Adrenal gland (tissue), 12 donors: ENCODE results near the gene KRT78. TPM values are rescaled to one million over a fixed set of nuclear protein-coding genes. Genes with fewer than 3 reads are reported as not detected.
"Not testable (repeated sequence)": the region's sequence is repeated elsewhere in the genome, so short reads cannot be mapped to it uniquely, and the experiment has no call there.

Experiments
- DNase-seq, 7 donors: peaks; one replicate each; pipeline ENCODE4 v3.0.0-alpha.2; 2019 to 2020
- H3K27ac ChIP-seq, 5 donors: fragments of 200-600 bp; sonication (generic) in 4 of 5; 1 replicate in 3 of 5; 2 replicates in 2 of 5; pipeline versions ENCODE4 v1.5.1 to v1.8.0; 2016 to 2020; ENCODE audit warnings: mild to moderate bottlenecking in 1 of 5
- H3K27me3 ChIP-seq: fragments of 200-600 bp; 2 replicates; pipeline ENCODE4 v1.8.0; 2021
- H3K36me3 ChIP-seq, 2 donors: fragments of 200-600 bp; replicated peaks in 1 of 2; 1 replicate in 1 of 2; 2 replicates in 1 of 2; pipeline versions ENCODE4 v1.5.1 to v1.8.0; 2018 to 2022
- H3K4me1 ChIP-seq, 2 donors: fragments of 200-600 bp; replicated peaks in 1 of 2; 1 replicate in 1 of 2; 2 replicates in 1 of 2; pipeline versions ENCODE4 v1.5.1 to v1.8.0; 2018 to 2021
- H3K4me3 ChIP-seq, 4 donors: fragments of 200-600 bp; sonication (generic) in 3 of 4; one replicate each; pipeline ENCODE4 v1.5.1; 2016 to 2018
- H3K9me3 ChIP-seq, 3 donors: fragments of 200-600 bp; sonication (generic) in 1 of 3; replicated peaks in 1 of 3; 1 replicate in 2 of 3; 2 replicates in 1 of 3; pipeline versions ENCODE4 v1.5.1 to v1.8.0; 2016 to 2021
- POLR2A ChIP-seq, 2 donors: fragments of 450-650 bp; IDR thresholded peaks; one replicate each; pipeline ENCODE4 v1.6.1; 2017; ENCODE audit warnings: antibody characterized with exemption in 2 of 2, mild to moderate bottlenecking in 2 of 2, moderate library complexity in 1 of 2
- WGBS, 4 donors: extraction: QIAGEN DNeasy Blood & Tissue Kit in 2 of 4; methylation state at CpG; one replicate each; pipeline versions ENCODE4 v1.1.5 to v1.1.7; 2013 to 2017; 5-methylcytosine and 5-hydroxymethylcytosine counted together
- intact Hi-C, 2 donors: fragments of 100-400 bp; cut with DNase I; formaldehyde crosslinking; loops; one replicate each; pipeline versions ENCODE4 v1.14.1 to v1.15.0; 2022 to 2023
- polyA plus RNA-seq, 3 donors: library from polyadenylated mRNA; stranded (reverse); fragments of 200-250 nt in 2 of 3; fragments of 350-450 nt in 1 of 3; fragmentation: Illumina TruSeq in 1 of 3; extraction: RNeasy Lipid Tissue Mini Kit (QIAGEN cat#74804) in 1 of 3; gene quantifications; one replicate each; pipeline ENCODE4 v1.2.3, GENCODE V29; 2013 to 2014
- total RNA-seq, 9 donors: library from RNA; depleted of rRNA in 4 of 9; stranded (reverse); fragments of >200 nt in 4 of 9; fragments of 120-200 nt in 1 of 9; fragmentation: NEBNext Ultra II Directional in 1 of 9; extraction: Animal tissue kit (Norgen Biotek cat#: 25700) in 1 of 9; gene quantifications; one replicate each; pipeline versions ENCODE4 v1.1.0 to v1.2.4, GENCODE V29; 2013 to 2023
- TF ChIP-seq, protein P1 (sequence below), 6 experiments: fragments of 450-650 bp in 4 of 6; fragments of 200-600 bp in 2 of 6; sonication (generic) in 1 of 6; IDR thresholded peaks; 1 replicate in 5 of 6; 2 replicates in 1 of 6; pipeline versions ENCODE4 v1.5.1 to v1.8.0; 2016 to 2021; ENCODE audit warnings: antibody characterized with exemption in 6 of 6, mild to moderate bottlenecking in 2 of 6, moderate library complexity in 1 of 6
- donor health status: healthy with polysubstance abuse.
- donor health status: Bipolar disorder and iron deficiency.
- donor health status: DM: yes; HTN: yes; CAD: no.
- donor health status: DM: no; HTN: no; CAD: no.
- donor health status: DM: no; HTN: no; CAD: no.
- donor health status: DM: yes; HTN: yes; CAD: no.

The KRT78 gene
- total and polyA plus RNA-seq, 12 donors, result 0.34 TPM; not detected in 11

GRCh38 chr12:52884526-52885293 lies 35.9 kb upstream of the KRT78 start:
- Histone ChIP-seq H3K27me3 (no peaks in the 10 kb centered on the region), H3K27ac (no peak overlapping the region), H3K4me1 (no peaks in the 10 kb centered on the region), H3K9me3 (no peaks in the 10 kb centered on the region), H3K36me3 (no peaks in the 10 kb centered on the region), H3K4me3 (no peak overlapping the region)
- no peak for TF ChIP-seq POLR2A (IDR thresholded peaks at IDR 0.05)
- TF ChIP-seq, protein P1, sequence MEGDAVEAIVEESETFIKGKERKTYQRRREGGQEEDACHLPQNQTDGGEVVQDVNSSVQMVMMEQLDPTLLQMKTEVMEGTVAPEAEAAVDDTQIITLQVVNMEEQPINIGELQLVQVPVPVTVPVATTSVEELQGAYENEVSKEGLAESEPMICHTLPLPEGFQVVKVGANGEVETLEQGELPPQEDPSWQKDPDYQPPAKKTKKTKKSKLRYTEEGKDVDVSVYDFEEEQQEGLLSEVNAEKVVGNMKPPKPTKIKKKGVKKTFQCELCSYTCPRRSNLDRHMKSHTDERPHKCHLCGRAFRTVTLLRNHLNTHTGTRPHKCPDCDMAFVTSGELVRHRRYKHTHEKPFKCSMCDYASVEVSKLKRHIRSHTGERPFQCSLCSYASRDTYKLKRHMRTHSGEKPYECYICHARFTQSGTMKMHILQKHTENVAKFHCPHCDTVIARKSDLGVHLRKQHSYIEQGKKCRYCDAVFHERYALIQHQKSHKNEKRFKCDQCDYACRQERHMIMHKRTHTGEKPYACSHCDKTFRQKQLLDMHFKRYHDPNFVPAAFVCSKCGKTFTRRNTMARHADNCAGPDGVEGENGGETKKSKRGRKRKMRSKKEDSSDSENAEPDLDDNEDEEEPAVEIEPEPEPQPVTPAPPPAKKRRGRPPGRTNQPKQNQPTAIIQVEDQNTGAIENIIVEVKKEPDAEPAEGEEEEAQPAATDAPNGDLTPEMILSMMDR (IDR thresholded peaks at IDR 0.05), result peak; percentile 81 to 96 (median 94)
- 8 to 30% (median 25%) methylated on average over 11 to 13 of the region's 13 CpGs for WGBS, 4 donors
- intact Hi-C loops, result loop anchor here (2.0 to 5.0 kb wide), 3 partner anchors 93 to 302 kb away; no protein-coding TSS in a partner anchor
- peak; percentile 65 to 89 (median 82) for DNase-seq

DNA sequence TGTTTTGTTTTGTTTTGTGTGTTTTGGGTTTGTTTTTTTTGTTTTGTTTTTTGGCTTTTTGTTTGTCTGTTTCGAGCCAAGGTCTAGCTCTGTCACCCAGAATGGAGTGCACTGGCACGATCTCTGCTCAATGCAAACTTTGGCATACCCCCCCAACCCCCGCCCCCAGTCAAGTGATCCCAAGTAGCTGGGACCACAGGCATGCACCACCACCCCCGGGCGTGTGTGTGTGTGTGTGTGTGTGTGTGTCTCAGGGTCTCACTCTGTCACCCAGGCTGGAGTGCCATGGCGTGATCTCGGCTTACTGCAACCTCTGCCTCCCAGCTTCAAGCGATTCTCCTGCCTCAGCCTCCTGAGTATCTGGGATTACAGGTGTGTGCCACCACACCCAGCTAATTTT lies 31.7 kb upstream of the KRT78 start:
- H3K27ac ChIP-seq, H3K9me3 ChIP-seq, H3K4me3 ChIP-seq, H3K4me1 ChIP-seq, DNase-seq, H3K27me3 ChIP-seq, H3K36me3 ChIP-seq: not testable (repeated sequence)
- intact Hi-C loops, result loop anchor here in 1 of 2 donors (5.0 kb wide), 1 partner anchor 298 kb away; no protein-coding TSS in a partner anchor
- 32 to 64% (median 55%) methylated on average over 4 to 8 of the region's 8 CpGs for WGBS, 4 donors

DNA sequence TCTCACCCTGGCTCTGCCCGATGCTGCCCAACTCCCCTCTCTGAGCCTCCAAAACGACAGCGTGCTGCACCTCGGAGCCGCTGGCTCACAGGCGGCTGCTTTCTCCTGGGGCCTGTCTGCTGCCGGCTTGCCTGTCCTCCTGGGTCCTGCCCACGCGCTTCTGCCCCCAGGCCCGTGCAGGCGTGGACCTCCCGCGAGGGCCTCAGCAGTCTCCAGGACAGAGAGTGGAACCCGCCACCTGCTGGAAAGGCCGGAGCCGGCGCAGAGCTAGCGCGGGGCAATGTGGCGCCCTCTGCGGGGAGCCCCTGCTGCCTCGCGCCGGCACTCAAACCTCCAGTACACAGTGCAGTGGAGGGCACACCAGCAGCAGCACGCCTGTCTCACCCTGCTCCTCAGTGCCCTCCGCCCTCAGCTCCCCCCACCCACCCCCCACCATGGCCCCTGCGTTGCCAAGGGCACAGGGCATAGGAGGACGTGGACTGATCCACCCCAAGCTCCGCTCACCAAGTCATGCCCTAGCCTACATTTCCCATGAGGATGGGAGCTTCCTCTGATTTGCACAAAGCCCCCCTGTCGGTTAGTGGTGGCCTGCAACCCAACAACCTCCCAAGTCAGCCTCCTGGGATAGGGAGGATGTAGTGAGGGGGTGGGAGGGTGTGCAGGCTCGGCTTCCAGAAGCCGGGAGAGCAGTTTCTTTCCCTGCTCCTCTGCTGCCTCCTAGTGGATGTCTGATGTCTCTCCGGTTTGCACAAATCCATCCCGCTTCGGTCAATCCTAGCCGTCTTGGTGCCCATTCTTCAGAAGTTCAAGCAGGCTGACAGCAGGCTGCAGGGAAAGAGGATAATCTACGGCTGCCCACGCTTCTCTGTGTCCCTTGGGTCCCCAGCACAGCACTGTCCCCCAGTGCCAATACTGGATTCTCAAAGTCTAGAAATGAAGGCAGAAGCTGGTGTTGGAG lies 30.9 kb upstream of the KRT78 start:
- peaks cover 0 to under 1% of the 10 kb centered on the region in 2 donors for H3K4me1 ChIP-seq
- no peaks in the 10 kb centered on the region for H3K27me3 ChIP-seq
- intact Hi-C loops, result loop anchor here (5.0 to 10.0 kb wide), 3 partner anchors 297 to 735 kb away; no protein-coding TSS in a partner anchor
- H3K4me3 ChIP-seq, result peak overlapping the region in 1 of 4 donors; percentile 14
- H3K36me3 ChIP-seq, result no peaks in the 10 kb centered on the region
- peak; percentile 76 to 86 (median 81) for DNase-seq
- WGBS, 4 donors, result 0 to 30% (median 7%) methylated on average over 8 to 38 of the region's 38 CpGs
- TF ChIP-seq POLR2A (IDR thresholded peaks at IDR 0.05), result no peak
- TF ChIP-seq, protein P1 (IDR thresholded peaks at IDR 0.05), result peak; percentile 66 to 88 (median 74)
- no peak overlapping the region for H3K27ac ChIP-seq
- H3K9me3 ChIP-seq, result no peaks in the 10 kb centered on the region

DNA sequence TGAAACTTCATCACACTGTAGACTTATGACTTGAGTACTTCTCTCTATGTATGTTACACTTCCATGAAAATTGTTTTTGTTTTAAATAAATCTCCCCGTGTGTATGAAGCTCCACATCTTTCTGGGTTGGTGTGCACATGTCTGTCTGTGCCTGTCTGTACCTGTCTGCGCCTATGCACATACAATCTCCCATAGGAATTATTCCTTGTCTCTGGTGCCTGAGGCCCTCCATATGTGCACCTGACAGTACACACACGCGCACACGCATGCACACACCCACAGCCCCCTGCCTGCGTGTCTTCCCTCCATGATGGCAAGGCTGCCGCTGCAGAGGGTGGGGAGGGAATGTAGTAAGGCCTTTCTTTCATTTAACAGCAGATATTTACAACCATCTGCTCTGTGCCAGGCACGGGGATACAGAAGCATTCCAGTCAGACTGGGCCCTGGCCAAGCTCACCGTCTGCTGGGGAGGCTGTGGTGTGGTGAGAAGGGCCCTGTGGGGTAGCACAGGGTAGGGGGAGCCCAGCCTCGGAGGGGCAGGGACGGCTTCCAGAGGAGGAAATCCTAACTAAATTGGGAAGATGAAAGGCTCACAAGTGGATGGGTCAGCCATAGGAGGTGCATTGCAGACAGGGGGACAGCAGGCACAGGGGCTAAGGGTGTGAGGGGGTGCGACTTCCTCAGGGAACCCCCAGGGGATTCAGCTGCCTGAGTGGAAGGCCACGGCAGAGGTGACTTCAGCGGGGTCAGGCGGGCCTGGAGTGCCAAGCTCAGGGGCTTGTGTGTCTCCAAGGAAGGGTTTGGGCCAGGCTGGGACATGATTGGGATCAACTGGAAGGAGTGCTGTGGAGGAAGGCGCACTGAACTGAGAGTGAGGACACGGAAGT lies 30.0 kb upstream of the KRT78 start:
- H3K36me3 ChIP-seq, result no peaks in the 10 kb centered on the region
- H3K27me3 ChIP-seq, result no peaks in the 10 kb centered on the region
- 78 to 84% (median 80%) methylated on average over 12 to 17 of the region's 17 CpGs for WGBS, 4 donors
- no peak overlapping the region for H3K27ac ChIP-seq
- no peak for DNase-seq
- intact Hi-C loops, result loop anchor here (5.0 to 10.0 kb wide), 3 partner anchors 296 to 734 kb away; no protein-coding TSS in a partner anchor
- H3K4me3 ChIP-seq, result no peak overlapping the region
- peaks cover 0 to 7% of the 10 kb centered on the region in 2 donors for H3K4me1 ChIP-seq
- no peak for TF ChIP-seq POLR2A (IDR thresholded peaks at IDR 0.05)
- TF ChIP-seq, protein P1 (IDR thresholded peaks at IDR 0.05), result no peak
- H3K9me3 ChIP-seq, result no peaks in the 10 kb centered on the region
